ENCODE results near the gene HIGD1A.

HIGD1A gene

DNA sequence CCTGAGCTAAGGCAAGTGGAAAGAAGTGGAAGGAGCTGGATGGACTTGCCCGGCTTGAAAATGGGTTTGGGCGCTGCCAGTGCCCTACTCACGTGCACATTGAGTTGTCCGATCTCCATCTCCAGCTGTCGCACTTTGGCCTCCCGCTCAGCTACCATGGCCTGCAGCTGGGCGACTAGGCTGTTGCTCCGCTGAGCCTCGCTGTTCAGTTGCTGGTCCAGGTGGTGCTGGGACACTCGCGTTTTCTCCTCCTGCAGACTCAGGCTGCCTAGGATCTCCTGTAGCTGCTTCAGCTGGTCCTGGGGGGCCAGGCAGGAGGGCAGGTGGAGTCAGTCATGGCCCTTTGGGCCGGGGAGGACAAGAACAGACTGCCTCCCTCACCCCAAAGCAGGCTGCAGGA is 68.7 kb downstream of the HIGD1A start:
- no peak for DNase-seq (ENCODE audit: low read depth in 2 of 2)

DNA sequence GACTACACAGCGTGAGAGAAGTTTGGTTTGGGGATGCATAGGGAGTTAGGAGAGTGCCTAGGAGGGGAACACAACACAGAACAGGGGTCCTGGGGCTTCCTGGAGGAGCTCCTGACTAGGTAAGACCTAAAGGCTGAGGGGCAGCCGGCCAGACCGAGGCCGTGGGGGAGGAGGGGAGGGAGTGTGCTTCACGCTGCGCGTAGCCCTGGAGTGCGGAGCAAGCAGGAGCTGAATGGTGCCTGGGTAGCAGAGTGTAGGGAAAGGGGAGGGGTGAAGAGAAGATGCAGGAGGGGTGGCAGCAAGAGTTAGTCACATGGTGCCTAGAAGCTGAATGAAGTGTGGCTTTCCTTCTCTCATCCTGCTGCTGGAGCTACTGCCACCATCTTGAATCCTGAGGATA is 69.3 kb downstream of the HIGD1A start:
- no peak for DNase-seq (ENCODE audit: low read depth in 2 of 2)

DNA sequence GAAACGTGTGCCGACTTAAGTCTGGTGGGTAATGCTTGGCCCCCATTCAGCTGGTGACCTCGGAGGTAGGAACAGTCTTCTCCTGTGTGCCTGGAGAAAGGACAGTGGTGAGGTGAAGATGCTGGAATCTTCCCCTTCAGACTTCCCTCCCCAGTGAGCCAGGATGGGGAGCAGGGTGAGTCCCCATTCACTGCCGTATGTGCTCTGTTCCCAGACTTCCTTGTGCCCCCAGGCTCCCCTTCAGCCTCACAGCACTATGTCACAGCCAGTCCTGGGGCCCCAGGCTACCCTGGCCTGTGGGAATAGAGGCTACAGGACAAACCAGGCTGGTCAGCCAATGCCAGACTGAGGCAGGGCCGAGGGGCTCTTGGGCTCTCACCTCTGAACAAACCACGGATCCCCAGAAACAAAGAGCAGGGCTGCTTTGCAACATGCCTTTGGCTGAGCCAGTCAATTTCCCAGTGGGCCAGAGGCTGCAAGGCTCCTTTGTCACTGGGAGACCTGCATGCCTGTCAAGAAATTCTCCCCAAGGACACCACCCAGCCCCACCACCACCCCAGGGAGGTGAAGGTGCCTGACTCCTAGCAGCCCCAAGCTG is 69.9 kb downstream of the HIGD1A start:
- DNase-seq (ENCODE audit: low read depth in 2 of 2), result no peak

DNA sequence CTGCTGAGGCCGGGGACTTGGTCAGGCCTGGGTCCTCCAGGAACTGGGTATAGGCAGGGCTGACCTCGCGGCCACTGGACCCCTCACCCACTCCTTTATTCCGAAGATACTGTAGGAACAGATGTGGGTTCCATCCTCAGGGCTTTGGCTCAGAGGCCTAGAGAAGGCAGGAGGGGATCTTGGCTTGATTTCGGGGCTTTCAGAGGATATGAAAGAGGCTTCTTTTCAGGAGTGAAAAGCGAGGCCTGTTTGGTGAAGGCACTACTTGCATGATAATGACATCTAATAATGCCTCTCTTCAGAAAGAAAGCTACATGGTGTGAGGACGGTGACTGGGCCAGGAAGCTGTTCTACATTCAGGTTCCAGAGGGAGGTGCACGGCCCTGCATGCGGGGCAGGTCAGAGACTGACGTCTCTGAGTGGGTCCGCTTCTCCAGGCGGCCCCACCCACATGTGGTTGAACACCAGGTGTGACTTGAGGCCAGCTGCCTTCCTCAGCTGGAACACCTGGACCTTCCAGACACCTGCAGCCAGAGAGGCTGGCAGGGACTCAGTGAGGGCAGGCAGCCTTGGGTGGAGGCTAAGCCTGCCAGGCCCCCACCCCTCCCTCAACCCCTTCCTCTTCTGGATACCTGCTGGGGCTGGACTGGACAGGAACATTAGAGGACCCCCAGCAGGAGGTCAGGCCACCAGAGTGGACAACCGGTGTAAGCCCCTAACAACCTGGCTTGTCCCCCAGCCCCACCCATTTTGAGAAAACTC is 70.6 kb downstream of the HIGD1A start:
- DNase-seq (ENCODE audit: low read depth in 2 of 2), result no peak
